Measurements from ENCODE around the gene PLPP2.

Gene PLPP2

GRCh38 chr19:281992-282391, 9.2 kb downstream of the PLPP2 start:
- H3K36me3 ChIP-seq (ENCODE audit: low read length) = no peaks in the 10 kb centered on the region
- H3K27ac ChIP-seq (ENCODE audit: low read depth, low read length) = no peak overlapping the region
- no peak overlapping the region for H3K4me3 ChIP-seq (ENCODE audit: insufficient read depth, low read length, poor library complexity, severe bottlenecking)
- H3F3A ChIP-seq (ENCODE audit: insufficient read depth) = no peaks in the 10 kb centered on the region
- H3K9me3 ChIP-seq (ENCODE audit: insufficient read depth, low read length) = no peaks in the 10 kb centered on the region
- H2AFZ ChIP-seq (ENCODE audit: low read depth, low read length, severe bottlenecking) = no peak overlapping the region
- H3K4me2 ChIP-seq (ENCODE audit: low read depth, low read length, poor library complexity, severe bottlenecking) = no peak overlapping the region
- no peaks in the 10 kb centered on the region for H4K20me1 ChIP-seq (ENCODE audit: low read depth, low read length)
- no peaks in the 10 kb centered on the region for H3K79me2 ChIP-seq (ENCODE audit: insufficient read depth, low read length)
- no peak for TF ChIP-seq CTCF (IDR thresholded peaks at IDR 0.05; ENCODE audit: insufficient read depth, low read length, poor library complexity, severe bottlenecking)
- TF ChIP-seq EZH2phosphoT487 (conservative IDR thresholded peaks at IDR 0.05; ENCODE audit: low read length) = no peak
- H3K9ac ChIP-seq (ENCODE audit: low read length) = no peak overlapping the region
- H3K27me3 ChIP-seq (ENCODE audit: low read length) = no peaks in the 10 kb centered on the region
- no peaks in the 10 kb centered on the region for H3K9me2 ChIP-seq (replicated peaks; ENCODE audit: insufficient read depth, low read length)

DNA sequence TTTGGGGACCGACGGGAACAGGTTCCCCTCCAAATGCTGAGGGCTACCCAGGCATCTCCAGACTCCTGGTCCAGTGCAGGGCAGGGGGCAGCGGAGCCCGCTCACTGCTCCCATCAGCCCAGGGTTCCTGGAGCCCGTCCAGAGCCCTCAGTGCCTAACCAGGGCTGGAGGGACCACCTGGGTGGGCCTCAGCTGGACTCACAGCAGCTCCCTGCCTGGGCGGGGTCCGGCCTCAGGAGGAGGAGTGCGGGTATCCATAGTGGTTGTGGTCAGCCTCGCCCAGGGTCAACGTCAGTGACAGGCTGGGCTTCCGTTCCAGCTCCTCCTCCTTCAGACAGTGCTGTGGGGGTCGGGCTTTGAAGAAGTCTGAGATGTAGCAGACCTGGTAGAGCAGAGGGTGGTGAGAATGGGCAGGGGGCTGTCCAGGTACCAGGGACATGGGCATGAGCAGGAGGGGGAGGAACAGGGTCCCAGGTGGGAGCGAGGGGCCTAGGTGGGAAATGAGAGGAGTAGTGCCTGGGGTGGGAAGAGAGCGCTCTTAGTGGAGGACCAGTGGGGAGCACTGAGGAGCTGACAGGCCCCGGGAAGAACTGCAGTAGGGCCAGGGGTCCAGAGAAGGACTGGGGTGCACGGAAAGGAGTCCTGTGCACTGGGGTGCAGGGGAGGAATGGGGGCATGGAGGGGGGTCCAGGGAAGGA, 9.9 kb downstream of the PLPP2 start:
- Histone ChIP-seq H3K4me3 (ENCODE audit: insufficient read depth, low read length, poor library complexity, severe bottlenecking) (no peak overlapping the region), H3K9me3 (ENCODE audit: insufficient read depth, low read length) (no peaks in the 10 kb centered on the region), H3K9me2 (replicated peaks; ENCODE audit: insufficient read depth, low read length) (no peaks in the 10 kb centered on the region), H2AFZ (ENCODE audit: low read depth, low read length, severe bottlenecking) (no peak overlapping the region), H3K4me2 (ENCODE audit: low read depth, low read length, poor library complexity, severe bottlenecking) (no peak overlapping the region), H3K9ac (ENCODE audit: low read length) (no peak overlapping the region), H3K79me2 (ENCODE audit: insufficient read depth, low read length) (no peaks in the 10 kb centered on the region), H3F3A (ENCODE audit: insufficient read depth) (no peaks in the 10 kb centered on the region), H4K20me1 (ENCODE audit: low read depth, low read length) (no peaks in the 10 kb centered on the region), H3K27me3 (ENCODE audit: low read length) (no peaks in the 10 kb centered on the region), H3K27ac (ENCODE audit: low read depth, low read length) (no peak overlapping the region), H3K36me3 (ENCODE audit: low read length) (no peaks in the 10 kb centered on the region)
- TF ChIP-seq CTCF (IDR thresholded peaks at IDR 0.05; ENCODE audit: insufficient read depth, low read length, poor library complexity, severe bottlenecking) (no peak), EZH2phosphoT487 (conservative IDR thresholded peaks at IDR 0.05; ENCODE audit: low read length) (no peak)

DNA sequence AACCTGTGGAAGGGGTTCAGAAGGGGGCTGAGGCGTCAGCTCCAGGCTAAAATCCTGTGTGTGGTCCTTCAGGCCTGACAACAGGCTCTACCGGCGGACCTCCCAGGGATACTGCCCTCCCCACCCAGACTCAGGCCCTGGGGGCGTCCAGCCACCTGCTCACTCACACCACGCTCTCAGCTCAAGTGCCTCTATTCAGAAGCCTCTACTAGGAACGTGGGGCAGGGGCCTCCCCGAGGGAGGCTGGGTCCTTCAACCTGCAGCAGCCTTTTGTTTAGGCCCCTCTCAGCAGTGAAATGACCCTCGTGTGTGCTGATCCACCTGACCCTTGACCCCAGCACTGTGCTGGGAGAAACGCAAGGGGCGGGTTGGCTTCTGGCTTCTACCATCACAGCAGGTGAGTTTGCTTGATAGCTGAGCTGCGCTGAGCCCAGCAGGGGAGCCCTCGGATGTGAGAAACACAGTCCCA, 10.6 kb downstream of the PLPP2 start:
- Histone ChIP-seq H3K36me3 (ENCODE audit: low read length) (no peaks in the 10 kb centered on the region), H2AFZ (ENCODE audit: low read depth, low read length, severe bottlenecking) (no peak overlapping the region), H3K4me2 (ENCODE audit: low read depth, low read length, poor library complexity, severe bottlenecking) (no peak overlapping the region), H3K9me2 (replicated peaks; ENCODE audit: insufficient read depth, low read length) (no peaks in the 10 kb centered on the region), H3K27me3 (ENCODE audit: low read length) (no peaks in the 10 kb centered on the region), H4K20me1 (ENCODE audit: low read depth, low read length) (no peaks in the 10 kb centered on the region), H3K9ac (ENCODE audit: low read length) (no peak overlapping the region), H3K9me3 (ENCODE audit: insufficient read depth, low read length) (no peaks in the 10 kb centered on the region), H3K4me3 (ENCODE audit: insufficient read depth, low read length, poor library complexity, severe bottlenecking) (no peak overlapping the region), H3K79me2 (ENCODE audit: insufficient read depth, low read length) (no peaks in the 10 kb centered on the region), H3F3A (ENCODE audit: insufficient read depth) (no peaks in the 10 kb centered on the region), H3K27ac (ENCODE audit: low read depth, low read length) (no peak overlapping the region)
- TF ChIP-seq CTCF (IDR thresholded peaks at IDR 0.05; ENCODE audit: insufficient read depth, low read length, poor library complexity, severe bottlenecking) = no peak
- no peak for TF ChIP-seq EZH2phosphoT487 (conservative IDR thresholded peaks at IDR 0.05; ENCODE audit: low read length)

Data from SU-DHL-6 (cell line).